ENCODE measurements around the gene FRMPD1.
"Not testable (repeated sequence)": the region's sequence is repeated elsewhere in the genome, so short reads cannot be mapped to it uniquely, and the experiment has no call there.

Gene FRMPD1

GRCh38 chr9:37740128-37740527 lies 89.4 kb downstream of the FRMPD1 start:
- DNase-seq = no peak

GRCh38 chr9:37740631-37741328 lies 90.0 kb downstream of the FRMPD1 start:
- DNase-seq = no peak

- DNase-seq = no peak
Measured at GRCh38 chr9:37745970-37746369, 95.2 kb downstream of the FRMPD1 start.

GRCh38 chr9:37746448-37747270 lies 95.9 kb downstream of the FRMPD1 start:
- no peak for DNase-seq

GRCh38 chr9:37747271-37747753 lies 96.6 kb downstream of the FRMPD1 start:
- DNase-seq = no peak

- no peak for DNase-seq
Measured at GRCh38 chr9:37749129-37749528, 98.4 kb downstream of the FRMPD1 start.

- no peak for DNase-seq
Measured at GRCh38 chr9:37751186-37751585, 100.4 kb downstream of the FRMPD1 start.

- DNase-seq = not testable (repeated sequence)
Measured at GRCh38 chr9:37751704-37752103, 101.0 kb downstream of the FRMPD1 start.

- not testable (repeated sequence) for DNase-seq
Measured at GRCh38 chr9:37752112-37752511, 101.4 kb downstream of the FRMPD1 start.

- DNase-seq = no peak
Measured at GRCh38 chr9:37752642-37753488, 102.1 kb downstream of the FRMPD1 start.

- DNase-seq = no peak
Measured at GRCh38 chr9:37753489-37754190, 102.9 kb downstream of the FRMPD1 start, which contains the start of gene TRMT10B. Gene TRMT10B (plus strand): TSS chr9:37753805. CDS start chr9:37761932, 8,127 bp downstream.

GRCh38 chr9:37758747-37759146 lies 108.0 kb downstream of the FRMPD1 start:
- DNase-seq = no peak

GRCh38 chr9:37760416-37761161 lies 109.8 kb downstream of the FRMPD1 start:
- no peak for DNase-seq

- no peak for DNase-seq
Measured at GRCh38 chr9:37761511-37761910, 110.8 kb downstream of the FRMPD1 start.

GRCh38 chr9:37765263-37765662 lies 114.5 kb downstream of the FRMPD1 start:
- not testable (repeated sequence) for DNase-seq

- DNase-seq = no peak
Measured at GRCh38 chr9:37769306-37769705, 118.6 kb downstream of the FRMPD1 start.

GRCh38 chr9:37769995-37770394 lies 119.2 kb downstream of the FRMPD1 start:
- DNase-seq = no peak

GRCh38 chr9:37775216-37775919 lies 124.6 kb downstream of the FRMPD1 start:
- no peak for DNase-seq

GRCh38 chr9:37776328-37776727 lies 125.6 kb downstream of the FRMPD1 start:
- no peak for DNase-seq

GRCh38 chr9:37778534-37778933 lies 127.8 kb downstream of the FRMPD1 start:
- no peak for DNase-seq

GRCh38 chr9:37784291-37784615 lies 133.5 kb downstream of the FRMPD1 start:
- no peak for DNase-seq

Measured in NCI-H187 (cell line).